Measurements from ENCODE around the gene ADCYAP1. TPM values are rescaled to one million over a fixed set of nuclear protein-coding genes. Genes with fewer than 3 reads are reported as not detected.

ADCYAP1 gene
- total RNA-seq, 2 donors from 2014 or later: 0.21 to 0.75 TPM

- DNase-seq: no peak
- no peak for ATAC-seq
- intact Hi-C loops (cut with DNase I, micrococcal nuclease): no loop called here
Observed at GRCh38 chr18:907885-908757, 3.5 kb downstream of the ADCYAP1 start.

GRCh38 chr18:908758-909724 lies 4.4 kb downstream of the ADCYAP1 start:
- no peak for DNase-seq
- ATAC-seq: no peak
- intact Hi-C loops (cut with DNase I, micrococcal nuclease): no loop called here

GRCh38 chr18:910247-910646 lies 5.6 kb downstream of the ADCYAP1 start:
- intact Hi-C loops (cut with DNase I, micrococcal nuclease): no loop called here
- ATAC-seq (no peak), DNase-seq (no peak)

- DNase-seq (no peak), ATAC-seq (no peak)
- intact Hi-C loops (cut with DNase I, micrococcal nuclease): no loop called here
Observed at GRCh38 chr18:911025-911424, 6.4 kb downstream of the ADCYAP1 start.

- intact Hi-C loops (cut with DNase I, micrococcal nuclease): no loop called here
- DNase-seq: no peak
- ATAC-seq: no peak
Observed at GRCh38 chr18:911486-911885, 6.8 kb downstream of the ADCYAP1 start.

GRCh38 chr18:916562-916961 lies 11.9 kb downstream of the ADCYAP1 start:
- DNase-seq: no peak
- intact Hi-C loops (cut with DNase I, micrococcal nuclease): no loop called here
- no peak for ATAC-seq

- no peak for ATAC-seq
- DNase-seq: no peak
- intact Hi-C loops (cut with DNase I, micrococcal nuclease): no loop called here
Observed at GRCh38 chr18:919078-919477, 14.4 kb downstream of the ADCYAP1 start.

- DNase-seq (no peak), ATAC-seq (no peak)
- intact Hi-C loops (cut with DNase I, micrococcal nuclease): no loop called here
Observed at GRCh38 chr18:923144-923866, 18.6 kb downstream of the ADCYAP1 start.

GRCh38 chr18:924987-925386 lies 20.3 kb downstream of the ADCYAP1 start:
- intact Hi-C loops (cut with DNase I, micrococcal nuclease): no loop called here
- DNase-seq (no peak), ATAC-seq (no peak)

GRCh38 chr18:926946-927345 lies 22.3 kb downstream of the ADCYAP1 start:
- DNase-seq (no peak), ATAC-seq (no peak)
- intact Hi-C loops (cut with DNase I, micrococcal nuclease): no loop called here

- no peak for DNase-seq
- intact Hi-C loops (cut with DNase I, micrococcal nuclease): no loop called here
Observed at GRCh38 chr18:933082-933481, 28.4 kb downstream of the ADCYAP1 start.

GRCh38 chr18:934518-935133 lies 30.0 kb downstream of the ADCYAP1 start:
- no peak for ATAC-seq
- no peak for DNase-seq
- intact Hi-C loops (cut with DNase I, micrococcal nuclease): no loop called here

More at GRCh38 chr18:933082-933481, 28.4 kb downstream of the ADCYAP1 start:
- ATAC-seq: no peak

- intact Hi-C loops (cut with DNase I, micrococcal nuclease): no loop called here
- DNase-seq (no peak), ATAC-seq (no peak)
Observed at GRCh38 chr18:936941-937340, 32.3 kb downstream of the ADCYAP1 start.

GRCh38 chr18:939166-939565 lies 34.5 kb downstream of the ADCYAP1 start:
- no peak for ATAC-seq
- intact Hi-C loops (cut with DNase I, micrococcal nuclease): no loop called here
- no peak for DNase-seq

GRCh38 chr18:939958-940357 lies 35.3 kb downstream of the ADCYAP1 start:
- DNase-seq (no peak), ATAC-seq (no peak)
- intact Hi-C loops (cut with DNase I, micrococcal nuclease): no loop called here

- intact Hi-C loops (cut with DNase I, micrococcal nuclease): no loop called here
- ATAC-seq (no peak), DNase-seq (no peak)
Observed at GRCh38 chr18:941331-941730, 36.7 kb downstream of the ADCYAP1 start.

- intact Hi-C loops (cut with DNase I, micrococcal nuclease): no loop called here
- ATAC-seq (no peak), DNase-seq (no peak)
Observed at GRCh38 chr18:944440-944839, 39.8 kb downstream of the ADCYAP1 start.

- DNase-seq (no peak), ATAC-seq (no peak)
- intact Hi-C loops (cut with DNase I, micrococcal nuclease): loop anchor here in 1 of 2 donors (10.0 kb wide), 1 partner anchor 85 kb away; no protein-coding TSS in a partner anchor
Observed at GRCh38 chr18:949724-950631, 45.3 kb downstream of the ADCYAP1 start.
